Measurements from ENCODE around the gene DPYSL5.

- TF ChIP-seq CTCF (IDR thresholded peaks at IDR 0.05) = no peak
- no peak for TF ChIP-seq POLR2A (IDR thresholded peaks at IDR 0.05)
These were observed 12.4 kb downstream of the DPYSL5 start for GRCh38 chr2:26860211-26860850.
